LoVo (cell line): ENCODE results near the gene CYTH4.

Experiments used
- DNase-seq: peaks from one replicate; pipeline ENCODE4 v3.0.0-alpha.2; 2016; ENCODE audit warnings: low spot score

Gene CYTH4

DNA sequence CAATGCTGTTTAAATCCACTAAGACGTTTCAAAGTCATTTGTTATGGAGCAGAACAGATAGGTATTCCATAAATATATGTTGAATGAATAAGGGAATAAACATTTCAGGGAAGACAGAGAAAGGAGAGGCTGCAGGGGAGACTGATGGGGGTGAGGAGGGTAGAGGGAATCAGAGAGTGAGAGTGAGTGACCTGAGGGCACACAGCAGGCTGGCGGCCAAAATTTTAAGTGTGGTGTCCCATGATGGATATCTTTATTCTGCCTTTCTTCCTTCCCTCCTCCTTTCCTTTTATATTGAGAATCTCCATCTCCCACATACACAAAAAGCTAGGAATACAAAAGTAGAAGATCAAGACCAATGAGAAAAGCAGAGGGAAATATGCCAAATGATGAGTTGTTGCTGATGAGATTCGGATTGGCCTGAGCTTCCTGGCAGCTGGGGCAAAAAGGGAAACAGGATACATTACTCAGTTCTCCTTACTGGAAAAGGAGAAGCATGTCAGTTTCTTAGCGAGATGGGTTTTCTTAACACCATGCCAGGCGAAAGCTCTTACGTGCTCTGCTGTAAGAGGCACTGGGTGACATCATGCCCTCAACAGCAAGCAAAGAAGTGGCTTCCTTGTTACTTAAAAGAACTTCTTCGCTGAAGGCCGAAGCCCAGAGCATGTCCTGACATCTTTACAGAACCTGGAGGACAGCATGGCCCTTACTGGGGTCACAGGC is 11.2 kb upstream of the CYTH4 start:
- no peak for DNase-seq

DNA sequence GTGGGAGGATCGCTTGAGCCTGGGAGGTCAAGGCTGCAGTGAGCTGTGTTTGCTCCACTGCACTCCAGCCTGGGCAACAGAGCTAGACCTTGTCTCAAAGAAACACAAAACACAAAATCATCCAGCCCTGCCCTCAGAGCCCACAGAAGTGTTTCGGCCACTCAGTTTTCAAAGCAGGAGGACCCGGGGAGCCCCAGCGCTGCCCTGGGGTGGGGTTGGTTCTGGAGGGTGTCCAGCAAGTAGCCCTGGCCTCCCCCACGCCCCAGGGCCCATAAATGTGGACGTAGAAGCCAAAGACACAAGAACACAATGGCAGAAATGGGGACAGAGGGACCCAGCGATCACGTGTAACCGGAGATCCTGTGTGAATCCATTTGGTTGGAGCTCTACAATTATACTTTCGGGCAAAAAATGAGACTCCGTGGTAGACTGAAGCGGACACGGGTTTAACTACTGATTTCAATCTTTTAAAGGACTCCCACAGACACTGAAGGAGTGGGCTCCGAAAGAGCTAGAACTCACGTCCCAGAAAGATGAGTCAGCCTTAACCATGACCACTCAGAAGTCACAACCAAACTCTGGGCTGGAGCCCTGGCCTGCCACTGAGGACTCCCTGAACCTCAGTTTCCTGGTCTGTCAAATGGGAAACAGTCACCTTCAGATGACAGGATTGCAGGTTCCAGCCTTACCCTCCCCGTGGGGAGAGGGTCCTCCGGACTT is 9.0 kb upstream of the CYTH4 start:
- no peak for DNase-seq

DNA sequence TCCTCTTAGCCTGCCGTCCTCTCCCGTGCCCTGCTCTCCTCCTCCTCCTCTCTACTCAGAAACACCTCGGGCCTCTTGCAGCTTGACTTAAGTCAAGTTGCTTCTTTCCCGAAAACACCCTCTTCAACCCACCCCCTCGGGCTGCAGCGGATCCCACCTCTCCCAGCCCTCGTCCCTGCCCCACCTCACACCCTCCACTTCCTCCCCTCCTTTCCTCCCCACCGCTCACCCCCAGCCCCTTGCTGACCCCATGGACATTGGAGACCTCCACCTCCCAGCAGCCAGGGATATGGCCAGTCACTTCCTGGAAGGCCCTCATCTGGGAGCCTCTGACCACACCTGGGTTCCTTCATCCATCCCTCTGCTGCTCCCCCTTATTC is 8.5 kb upstream of the CYTH4 start:
- no peak for DNase-seq

DNA sequence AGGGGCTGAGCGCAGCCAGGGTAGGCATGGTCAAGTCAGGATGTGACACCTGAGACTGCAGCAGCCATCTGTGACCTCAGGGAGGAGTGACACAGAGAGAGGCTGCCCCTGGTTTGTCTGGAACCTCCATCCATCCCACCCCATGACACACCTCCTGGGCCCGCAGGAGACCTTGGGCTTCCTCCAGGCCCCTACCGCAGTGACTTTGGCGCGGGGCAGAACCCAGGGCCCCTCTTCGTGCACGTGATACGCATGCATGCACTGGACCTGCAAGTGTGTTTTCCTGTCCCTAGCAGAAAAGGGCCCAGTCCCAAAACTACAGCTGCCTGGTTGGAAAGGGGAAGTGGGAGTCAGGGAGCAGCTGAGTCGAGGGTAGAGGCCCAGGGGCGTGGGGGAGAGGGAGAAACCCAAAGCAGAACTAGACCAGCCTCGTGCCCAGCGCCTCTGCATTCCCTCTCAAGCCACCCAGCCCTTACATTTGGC is 7.9 kb upstream of the CYTH4 start:
- DNase-seq = no peak

DNA sequence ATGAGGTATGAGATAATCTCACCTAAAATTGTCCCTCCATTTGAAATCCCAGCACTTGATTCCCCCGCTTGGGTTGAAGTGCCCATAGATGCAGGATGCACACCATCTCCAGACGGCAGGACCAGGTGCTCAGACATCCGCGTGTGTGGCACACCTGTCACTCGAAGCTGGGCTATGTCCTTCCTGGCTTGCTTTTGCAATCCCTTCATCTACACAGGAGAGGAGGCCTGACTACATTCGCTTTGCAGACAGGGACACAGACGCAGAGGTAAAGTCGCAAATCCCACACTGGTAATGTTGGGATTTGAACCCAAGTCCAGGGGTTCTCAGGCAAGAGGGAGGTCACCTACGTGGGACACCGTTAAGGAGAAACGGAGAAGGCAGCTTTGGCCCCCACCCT is 7.2 kb upstream of the CYTH4 start:
- no peak for DNase-seq

DNA sequence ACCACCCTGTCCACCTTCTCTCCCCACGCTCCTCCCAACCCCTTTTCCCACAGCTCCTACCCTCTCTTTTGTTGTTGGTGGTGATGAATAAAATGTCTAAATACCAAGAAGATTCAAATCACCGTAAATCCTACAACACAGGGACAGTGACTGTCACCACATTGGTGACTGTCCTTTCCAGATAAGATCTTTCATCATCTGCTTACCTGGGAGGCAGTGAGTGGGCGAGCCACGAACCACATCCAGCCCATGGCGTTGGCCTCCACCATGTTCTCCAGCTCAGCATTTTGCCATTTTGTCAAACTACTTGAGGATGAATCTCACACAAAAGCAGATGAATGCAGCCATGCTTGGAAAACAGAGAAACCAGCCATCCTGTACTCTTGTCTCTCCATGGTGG is 6.7 kb upstream of the CYTH4 start:
- DNase-seq = no peak

DNA sequence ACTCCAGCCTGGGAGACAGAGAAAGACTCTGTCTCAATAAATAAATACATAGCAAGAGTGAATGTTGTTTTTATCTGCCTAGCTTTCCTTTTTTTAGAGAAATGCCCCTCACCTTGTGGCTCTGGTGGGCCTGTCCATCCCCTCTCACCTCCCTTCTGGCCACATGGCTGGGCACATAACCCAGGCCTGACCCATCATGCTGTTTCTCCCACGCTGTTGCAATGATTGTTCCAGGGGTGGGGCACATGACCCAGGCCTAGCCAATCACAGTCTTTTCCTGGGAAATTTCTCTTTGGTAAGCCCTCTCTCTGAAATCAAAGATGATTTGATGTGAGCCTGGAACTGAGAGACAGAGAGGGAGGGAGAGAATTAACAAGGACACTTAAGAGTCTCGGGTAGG is 5.5 kb upstream of the CYTH4 start:
- no peak for DNase-seq

DNA sequence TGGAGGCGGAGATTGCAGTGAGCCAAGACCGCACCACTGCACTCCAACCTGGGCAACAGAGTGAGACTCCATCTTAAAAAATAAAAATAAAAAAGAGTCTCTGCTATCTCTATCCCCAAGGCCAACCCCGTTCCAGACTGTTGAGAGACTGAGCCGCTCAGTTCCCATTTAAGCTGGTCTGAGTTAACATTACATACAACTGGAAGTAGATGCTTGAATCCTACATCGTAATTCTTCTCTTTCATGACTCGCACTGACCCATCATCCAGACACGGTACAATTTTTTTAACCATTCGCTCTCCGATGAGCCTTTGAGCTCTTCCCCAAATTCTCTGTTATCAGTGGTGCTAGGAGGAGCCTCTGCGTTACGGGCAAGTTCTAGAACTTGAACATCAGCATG is 4.9 kb upstream of the CYTH4 start:
- no peak for DNase-seq

DNA sequence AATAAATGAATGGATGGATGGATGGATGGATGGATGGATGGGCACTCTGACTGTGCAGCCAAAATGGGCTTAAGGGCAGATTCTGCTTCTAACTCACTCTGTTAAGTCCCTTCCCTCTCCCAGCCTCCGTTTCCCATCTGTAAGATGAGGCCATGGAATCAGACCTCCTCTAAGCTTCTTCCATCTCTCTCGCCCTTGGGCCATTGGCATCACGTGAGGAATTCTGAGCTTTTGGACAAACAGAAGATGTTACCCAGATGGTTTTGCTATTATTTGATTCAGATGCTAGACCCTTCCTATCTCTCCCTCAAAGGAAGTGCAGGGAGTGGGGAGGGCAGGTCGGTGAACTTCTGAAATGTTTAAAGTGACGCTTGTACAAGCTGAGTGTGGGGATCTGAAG is 4.0 kb upstream of the CYTH4 start:
- DNase-seq = no peak

DNA sequence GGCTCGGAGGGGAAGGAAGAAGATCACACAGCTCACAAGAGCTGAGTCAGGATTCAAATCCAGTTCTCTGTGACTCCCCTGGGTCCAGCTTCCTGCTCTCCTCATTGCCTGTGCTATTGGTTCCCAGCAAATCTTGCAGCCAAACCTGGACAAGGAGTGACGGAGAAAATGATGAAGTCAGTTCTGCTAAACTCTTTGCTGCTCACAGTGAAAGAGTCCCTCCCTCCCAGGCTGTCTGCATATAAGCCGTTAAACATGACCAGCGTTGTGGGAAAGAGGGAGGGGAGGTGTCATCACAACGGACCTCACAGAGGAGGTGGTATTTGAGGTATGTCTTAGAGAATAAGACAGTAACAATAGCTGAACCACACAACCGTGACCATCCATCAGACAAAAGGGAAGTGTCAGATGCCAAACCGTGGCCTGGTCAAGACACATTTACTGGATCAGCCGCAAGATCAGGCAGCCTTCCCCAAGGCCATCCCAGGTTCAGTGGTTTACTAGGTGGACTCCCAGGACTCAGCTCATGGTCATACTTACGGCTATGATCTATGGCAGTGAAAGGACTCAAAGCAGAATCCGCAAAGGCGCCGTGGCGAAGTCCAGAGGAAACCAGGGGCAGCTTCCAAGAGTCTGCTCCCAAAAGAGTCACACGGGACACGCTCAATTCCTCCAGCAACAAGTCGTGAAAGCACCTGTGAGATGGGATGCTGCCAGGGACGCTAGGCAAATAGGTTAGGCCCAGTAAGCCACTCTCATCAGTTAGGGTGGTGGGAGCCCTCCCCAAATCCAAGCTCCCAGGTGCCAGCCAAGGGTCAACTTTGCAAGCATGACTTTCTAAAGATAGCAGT is 2.8 kb upstream of the CYTH4 start:
- DNase-seq = no peak

DNA sequence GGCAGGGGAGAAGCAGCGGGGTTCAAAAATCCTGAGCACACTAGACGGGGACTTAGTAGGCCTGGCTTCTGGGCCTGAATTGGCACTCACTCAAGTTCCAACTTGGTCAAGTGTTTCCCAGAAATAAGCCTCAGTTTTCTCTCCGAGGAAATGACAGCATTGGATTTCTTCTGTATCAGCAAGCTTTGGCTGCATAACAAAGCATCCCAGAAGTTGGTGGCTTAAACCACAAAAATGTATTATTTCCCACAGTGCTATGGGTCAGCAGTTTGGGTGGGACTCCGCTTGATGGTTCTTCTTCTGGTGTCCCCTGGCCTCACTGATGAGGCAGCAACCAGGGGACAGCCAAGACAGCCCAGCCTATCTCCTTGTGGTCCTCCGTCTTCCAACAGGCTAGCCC is 1.6 kb upstream of the CYTH4 start:
- no peak for DNase-seq

DNA sequence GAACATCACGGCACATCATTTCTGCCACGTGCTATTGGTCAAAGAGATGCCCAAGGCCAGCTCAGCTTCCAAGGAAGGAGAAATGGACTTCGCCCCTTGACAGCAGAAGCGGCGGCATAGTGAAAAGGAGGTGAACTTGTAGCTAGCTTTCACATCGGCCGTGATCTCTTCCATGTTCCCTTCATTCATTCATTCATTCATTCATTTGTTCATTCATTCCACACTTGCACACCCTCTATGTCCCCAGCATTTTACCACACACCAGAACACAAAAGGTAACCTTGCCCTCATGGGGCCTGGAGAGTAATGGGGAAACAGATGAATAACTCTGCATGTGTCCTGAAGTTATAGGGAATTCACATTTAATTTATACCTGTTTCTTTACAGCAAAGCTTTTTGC is 1.1 kb upstream of the CYTH4 start:
- DNase-seq = no peak

DNA sequence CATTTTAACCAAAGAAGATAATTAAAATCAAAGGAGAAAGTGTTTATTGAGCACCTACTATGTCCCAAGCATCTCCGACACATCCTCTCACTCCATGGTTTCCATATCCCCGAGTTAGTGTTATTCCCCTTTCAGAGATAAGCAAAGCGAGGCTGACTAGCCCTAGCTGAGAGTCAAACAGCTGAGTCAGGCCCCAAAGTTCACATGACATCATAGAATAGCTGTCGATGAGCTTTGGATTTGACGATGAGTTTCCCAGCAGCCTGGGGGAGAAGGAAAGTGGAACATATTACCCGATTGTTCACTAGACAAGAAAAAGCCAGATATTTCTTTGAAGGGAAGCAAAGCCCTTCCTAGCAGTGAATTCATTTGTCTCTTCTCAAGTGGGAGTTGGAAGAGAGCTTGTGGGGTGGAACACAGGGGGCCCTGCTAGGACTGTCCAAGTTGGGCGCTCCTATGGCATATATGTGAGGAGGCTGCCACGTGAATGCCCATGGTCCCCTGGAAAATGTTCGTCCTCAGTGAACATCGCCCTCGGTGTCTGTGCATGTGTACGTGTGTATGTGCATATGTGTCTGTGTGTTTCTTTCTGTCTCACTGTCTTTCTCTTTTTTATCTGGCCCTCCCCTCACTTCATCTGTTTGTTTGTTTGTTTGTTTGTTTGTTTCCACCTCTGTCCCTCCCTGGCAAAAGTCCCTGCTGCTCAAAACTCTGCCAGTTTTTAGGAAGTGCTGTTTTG is 493 bp upstream of the CYTH4 start:
- no peak for DNase-seq

DNA sequence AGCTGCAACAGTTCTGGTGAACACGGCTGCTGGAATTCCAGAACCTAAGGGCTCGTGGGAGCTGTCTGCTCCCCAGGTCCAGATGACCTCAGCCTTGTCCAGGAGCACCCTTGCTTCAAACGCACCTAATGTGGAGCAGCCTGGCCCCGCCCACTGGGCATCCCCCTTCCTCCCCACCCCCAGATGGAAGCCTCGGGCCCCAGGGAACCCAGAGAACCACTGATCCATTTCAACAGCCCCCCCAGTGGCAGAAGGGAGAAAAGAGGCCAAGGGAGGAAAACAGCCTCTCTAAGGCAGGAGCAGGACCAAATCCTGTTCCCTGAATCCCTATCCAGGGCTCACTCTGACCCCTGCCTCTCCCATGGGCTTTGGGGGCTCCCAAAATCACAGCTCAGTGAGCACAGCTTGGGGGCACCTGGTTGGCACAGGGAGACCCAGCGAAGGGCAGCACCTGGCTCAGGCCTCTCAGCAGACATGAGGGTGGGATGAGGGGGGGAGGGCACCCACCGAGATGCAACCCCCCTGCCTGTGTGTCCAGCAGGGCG is 1.2 kb downstream of the CYTH4 start:
- DNase-seq = no peak

DNA sequence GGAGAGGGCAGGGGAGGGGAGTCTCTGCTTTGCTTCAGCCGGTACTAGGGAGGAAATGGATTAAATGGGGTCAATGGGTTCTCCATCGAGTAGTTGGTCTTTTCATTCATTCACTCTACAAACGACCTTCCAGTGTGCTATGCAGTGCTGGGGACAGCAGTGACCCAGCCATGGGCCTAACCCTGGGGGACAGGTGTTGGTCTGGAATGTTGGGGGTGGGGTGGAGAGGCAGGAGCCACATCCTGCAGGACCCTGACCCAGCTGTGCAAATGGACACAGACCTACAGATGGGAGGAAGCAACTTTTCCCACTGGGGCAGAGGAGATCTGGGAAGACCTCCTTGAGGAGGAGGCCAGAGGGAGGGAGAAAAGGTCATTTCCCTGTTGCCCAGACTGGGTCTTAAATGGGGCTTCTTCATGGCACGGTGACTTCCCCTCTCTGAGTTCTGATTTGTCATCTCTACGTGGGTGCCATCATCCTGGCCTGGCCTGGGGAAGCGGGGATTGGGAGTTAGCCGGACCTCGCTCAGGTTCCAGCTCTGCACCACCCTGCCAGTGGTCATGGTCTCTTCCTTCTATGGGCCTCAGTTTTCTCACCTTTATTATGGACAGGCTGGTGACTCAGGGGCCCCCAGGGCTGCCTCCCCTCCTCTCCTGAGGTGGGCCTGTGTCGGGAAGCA is 2.0 kb downstream of the CYTH4 start:
- DNase-seq = no peak

DNA sequence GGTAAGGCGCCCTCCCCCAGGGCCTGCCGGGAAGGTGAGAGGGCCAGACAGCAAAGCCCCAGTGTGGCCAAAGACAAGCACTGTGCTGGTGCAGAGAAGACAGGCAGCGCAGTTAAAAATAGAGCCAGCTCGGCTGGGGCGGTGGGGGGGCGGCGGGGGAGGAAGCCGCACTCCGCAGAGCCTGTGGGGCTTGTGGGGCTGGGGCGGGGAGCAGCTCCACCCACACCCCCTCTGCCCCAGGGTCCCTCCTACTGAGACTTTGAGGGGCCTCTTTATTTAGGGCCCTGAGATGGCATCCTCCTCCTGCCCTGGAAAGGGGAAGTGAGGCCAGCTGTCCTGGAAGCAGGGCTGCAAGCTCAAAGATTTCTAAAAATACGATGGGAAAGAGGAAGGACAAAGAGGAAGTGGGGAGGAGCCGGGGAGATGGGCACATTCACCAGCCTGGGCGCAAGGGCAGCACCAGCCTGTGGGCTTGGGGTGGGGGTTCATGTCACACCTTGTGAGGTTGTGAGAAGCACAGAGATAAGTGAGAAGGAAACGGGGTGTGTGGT is 2.6 kb downstream of the CYTH4 start:
- no peak for DNase-seq

DNA sequence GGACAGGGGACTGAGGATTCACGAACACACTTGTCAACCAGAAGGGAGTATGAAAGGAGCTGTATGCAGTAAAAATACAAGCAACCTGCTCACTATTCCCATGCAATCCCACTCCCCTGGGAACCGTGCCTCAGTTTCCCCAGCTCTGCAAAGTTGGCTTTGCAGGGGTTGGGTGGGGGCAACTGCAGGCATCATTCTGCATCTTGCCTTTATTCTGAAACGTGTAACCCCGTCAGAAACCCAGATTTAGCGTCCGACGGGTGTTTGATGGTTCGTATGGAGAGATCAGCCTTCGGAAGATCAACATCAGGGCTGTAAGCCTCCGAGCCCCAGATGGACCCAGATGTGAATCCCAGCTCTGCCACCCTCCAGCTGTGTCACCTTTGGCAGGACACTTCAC is 3.6 kb downstream of the CYTH4 start:
- DNase-seq = no peak

DNA sequence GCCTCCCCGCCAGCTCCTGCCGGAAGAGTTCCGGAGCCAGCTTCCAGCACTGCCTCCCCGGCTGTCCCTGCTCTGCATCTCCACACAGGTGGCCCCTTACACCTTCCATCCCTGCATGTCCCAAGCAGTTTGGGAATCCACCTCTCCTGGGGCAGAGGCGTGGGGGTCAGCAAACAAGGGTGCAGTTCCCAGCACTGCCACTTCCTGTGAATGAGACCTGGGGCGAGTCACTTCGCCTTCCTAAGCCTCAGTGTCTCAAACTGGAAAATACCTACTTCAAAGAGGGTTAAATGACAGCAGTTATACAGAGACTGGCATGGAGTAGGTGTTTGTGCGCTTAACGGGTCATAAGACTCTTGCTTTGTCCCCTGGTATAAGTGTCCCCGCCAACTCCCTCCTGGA is 5.2 kb downstream of the CYTH4 start:
- no peak for DNase-seq

DNA sequence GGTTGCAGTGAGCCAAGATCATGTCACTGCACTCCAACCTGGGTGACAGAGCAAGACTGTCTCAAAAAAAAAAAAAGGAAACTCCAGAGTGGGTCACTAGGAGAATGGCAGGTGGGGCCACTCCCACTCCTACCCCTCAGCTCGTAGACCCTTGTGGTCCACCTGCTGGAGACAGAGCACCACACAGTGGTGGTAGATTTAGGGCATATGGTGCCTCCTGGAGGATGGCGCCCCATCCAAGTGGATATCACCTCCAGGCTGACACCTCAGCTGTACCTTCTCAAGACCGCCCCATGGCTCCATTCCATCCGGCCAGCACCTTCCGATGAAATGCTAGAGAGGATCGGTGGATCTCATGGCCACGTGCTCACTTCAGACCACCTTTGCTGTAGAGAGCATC is 6.2 kb downstream of the CYTH4 start:
- DNase-seq = no peak

DNA sequence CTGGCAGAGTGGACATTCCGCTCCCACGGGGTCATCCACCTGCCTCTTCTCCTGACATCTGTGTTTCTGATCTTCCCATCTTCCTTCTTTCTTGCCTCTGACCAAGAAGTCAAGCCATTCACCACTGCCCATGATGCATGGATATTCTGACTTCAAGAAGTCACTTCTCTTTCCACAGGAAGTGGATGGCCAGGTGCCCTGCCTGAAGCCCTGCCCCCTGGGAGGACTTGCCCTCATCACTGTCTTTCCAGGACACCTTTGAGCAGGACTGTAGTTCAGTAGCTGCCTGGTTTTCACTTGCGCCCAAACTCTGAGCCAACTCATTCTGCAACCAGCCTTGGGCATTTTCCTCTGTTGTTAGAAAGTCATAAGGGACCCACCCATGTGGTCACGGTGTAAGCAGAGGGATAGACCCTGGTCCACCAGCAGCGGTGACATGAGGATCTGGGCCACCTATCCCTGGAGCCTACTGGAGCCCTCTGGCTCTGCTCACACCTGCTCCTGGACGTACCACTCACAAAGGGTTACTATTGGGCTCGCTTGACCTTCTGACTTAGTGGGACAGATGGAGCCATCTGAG is 6.9 kb downstream of the CYTH4 start:
- no peak for DNase-seq

DNA sequence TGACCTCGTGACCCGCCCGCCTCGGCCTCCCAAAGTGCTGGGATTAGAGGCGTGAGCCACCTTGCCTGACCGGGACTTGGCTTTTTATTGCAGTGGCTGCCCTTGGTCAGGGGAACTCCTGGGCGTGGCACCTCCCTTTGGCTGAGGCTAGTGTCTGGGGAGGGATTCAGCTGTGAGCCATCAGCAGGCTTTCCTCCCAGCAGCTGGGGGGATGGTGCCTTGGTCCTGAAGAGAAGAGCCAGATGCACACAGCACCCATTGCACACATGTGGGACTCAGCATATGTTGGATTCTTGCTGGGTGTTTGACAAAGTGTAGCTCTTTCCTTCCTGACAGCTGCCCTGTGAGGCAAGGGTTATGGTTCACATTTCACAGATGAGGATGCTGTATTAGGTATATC is 8.4 kb downstream of the CYTH4 start:
- DNase-seq = no peak
